Sigmoid colon (tissue), 7 donors: Measurements from ENCODE around the gene NRL. TPM values are rescaled to one million over a fixed set of nuclear protein-coding genes. Genes with fewer than 3 reads are reported as not detected.
A peak's percentile ranks its signal among the peaks of the same experiment; 100 is the strongest.

ENCODE experiments used
- DNase-seq: peaks from one replicate; pipeline ENCODE4 v3.0.0-alpha.2; 2019
- H3K27ac ChIP-seq, 4 donors: fragments of 200-600 bp; sonication (generic); one replicate each; pipeline ENCODE4 v1.5.1; 2016 to 2019; ENCODE audit warnings: mild to moderate bottlenecking in 1 of 4
- H3K27me3 ChIP-seq, 3 donors: fragments of 200-600 bp; sonication (generic); one replicate each; pipeline ENCODE4 v1.5.1; 2019; ENCODE audit warnings: mild to moderate bottlenecking in 1 of 3
- H3K36me3 ChIP-seq, 4 donors: fragments of 200-600 bp; sonication (generic); one replicate each; pipeline ENCODE4 v1.5.1; 2016 to 2019
- H3K4me1 ChIP-seq, 4 donors: fragments of 200-600 bp; sonication (generic); one replicate each; pipeline ENCODE4 v1.5.1; 2017 to 2019
- H3K4me3 ChIP-seq, 4 donors: fragments of 200-600 bp; sonication (generic); one replicate each; pipeline ENCODE4 v1.5.1; 2017 to 2019; ENCODE audit warnings: mild to moderate bottlenecking in 2 of 4, moderate library complexity in 1 of 4
- H3K9me3 ChIP-seq, 4 donors: fragments of 200-600 bp in 3 of 4; sonication (generic) in 3 of 4; one replicate each; pipeline versions ENCODE4 v1.5.1 to v1.6.1; 2013 to 2019
- EP300 ChIP-seq, 4 donors: sonication (generic); formaldehyde crosslinking; IDR thresholded peaks; one replicate each; pipeline ENCODE4 v1.6.1; 2017; ENCODE audit warnings: antibody characterized with exemption in 4 of 4
- POLR2A ChIP-seq, 2 donors: fragments of 450-650 bp; IDR thresholded peaks; one replicate each; pipeline ENCODE4 v1.6.1; 2016; ENCODE audit warnings: antibody characterized with exemption in 2 of 2, mild to moderate bottlenecking in 2 of 2, moderate library complexity in 2 of 2
- POLR2AphosphoS5 ChIP-seq, 4 donors: sonication (generic); formaldehyde crosslinking; IDR thresholded peaks; one replicate each; pipeline ENCODE4 v1.6.1; 2017; ENCODE audit warnings: antibody characterized with exemption in 4 of 4
- WGBS, 2 donors: extraction: QIAGEN DNeasy Blood & Tissue Kit; methylation state at CpG; one replicate each; pipeline ENCODE4 v1.1.7; 2013; 5-methylcytosine and 5-hydroxymethylcytosine counted together
- intact Hi-C: fragments of 100-400 bp; cut with DNase I; formaldehyde crosslinking; loops from one replicate; pipeline ENCODE4 v1.15.1; 2023
- polyA plus RNA-seq, 3 donors: library from polyadenylated mRNA; stranded (reverse); fragments of 200-250 nt; gene quantifications; one replicate each; pipeline ENCODE4 v1.2.3, GENCODE V29; 2013
- total RNA-seq, 4 donors: library from RNA; depleted of rRNA; stranded (reverse); fragments of >200 nt; gene quantifications; one replicate each; pipeline ENCODE4 v1.1.0, GENCODE V29; 2016
- TF ChIP-seq, protein P1 (sequence below), 4 experiments: fragments of 450-650 bp in 3 of 4; fragments of 200-600 bp in 1 of 4; IDR thresholded peaks; one replicate each; pipeline ENCODE4 v1.5.1; 2016 to 2019; ENCODE audit warnings: antibody characterized with exemption in 4 of 4, mild to moderate bottlenecking in 3 of 4, moderate library complexity in 2 of 4
- donor health status: healthy with polysubstance abuse.
- donor health status: Bipolar disorder and iron deficiency.
- donor health status: healthy.

The NRL gene
- total and polyA plus RNA-seq, 7 donors, result 0.71 to 2.9 (median 1.8) TPM

- peak; percentile 44 for DNase-seq
- Histone ChIP-seq H3K9me3 (no peaks in the 10 kb centered on the region), H3K27ac (no peak overlapping the region), H3K4me1 (peaks cover 0 to 4% (median 0%) of the 10 kb centered on the region in 4 donors), H3K4me3 (no peak overlapping the region), H3K27me3 (no peaks in the 10 kb centered on the region), H3K36me3 (no peaks in the 10 kb centered on the region)
- intact Hi-C loops, result no loop called here
- TF ChIP-seq EP300 (IDR thresholded peaks at IDR 0.05) (no peak), POLR2AphosphoS5 (IDR thresholded peaks at IDR 0.05) (no peak), POLR2A (IDR thresholded peaks at IDR 0.05) (no peak)
- TF ChIP-seq, protein P1, sequence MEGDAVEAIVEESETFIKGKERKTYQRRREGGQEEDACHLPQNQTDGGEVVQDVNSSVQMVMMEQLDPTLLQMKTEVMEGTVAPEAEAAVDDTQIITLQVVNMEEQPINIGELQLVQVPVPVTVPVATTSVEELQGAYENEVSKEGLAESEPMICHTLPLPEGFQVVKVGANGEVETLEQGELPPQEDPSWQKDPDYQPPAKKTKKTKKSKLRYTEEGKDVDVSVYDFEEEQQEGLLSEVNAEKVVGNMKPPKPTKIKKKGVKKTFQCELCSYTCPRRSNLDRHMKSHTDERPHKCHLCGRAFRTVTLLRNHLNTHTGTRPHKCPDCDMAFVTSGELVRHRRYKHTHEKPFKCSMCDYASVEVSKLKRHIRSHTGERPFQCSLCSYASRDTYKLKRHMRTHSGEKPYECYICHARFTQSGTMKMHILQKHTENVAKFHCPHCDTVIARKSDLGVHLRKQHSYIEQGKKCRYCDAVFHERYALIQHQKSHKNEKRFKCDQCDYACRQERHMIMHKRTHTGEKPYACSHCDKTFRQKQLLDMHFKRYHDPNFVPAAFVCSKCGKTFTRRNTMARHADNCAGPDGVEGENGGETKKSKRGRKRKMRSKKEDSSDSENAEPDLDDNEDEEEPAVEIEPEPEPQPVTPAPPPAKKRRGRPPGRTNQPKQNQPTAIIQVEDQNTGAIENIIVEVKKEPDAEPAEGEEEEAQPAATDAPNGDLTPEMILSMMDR (IDR thresholded peaks at IDR 0.05), result no peak
- WGBS, 2 donors, result 94 to 95% methylated on average over 16 of the region's 16 CpGs
These were observed 54.8 kb downstream of the NRL start for GRCh38 chr14:24059841-24060388.

GRCh38 chr14:24058951-24059475 is 55.7 kb downstream of the NRL start:
- TF ChIP-seq, protein P1 (IDR thresholded peaks at IDR 0.05), result no peak
- TF ChIP-seq POLR2AphosphoS5 (IDR thresholded peaks at IDR 0.05) (no peak), EP300 (IDR thresholded peaks at IDR 0.05) (no peak), POLR2A (IDR thresholded peaks at IDR 0.05) (no peak)
- WGBS, 2 donors, result 89 to 92% methylated on average over 10 of the region's 10 CpGs
- Histone ChIP-seq H3K9me3 (no peaks in the 10 kb centered on the region), H3K27me3 (no peaks in the 10 kb centered on the region), H3K36me3 (no peaks in the 10 kb centered on the region), H3K4me1 (peaks cover 0 to 4% (median 0%) of the 10 kb centered on the region in 4 donors), H3K27ac (no peak overlapping the region), H3K4me3 (no peak overlapping the region)
- DNase-seq, result peak; percentile 54
- intact Hi-C loops, result loop anchor here (1.0 kb wide), 2 partner anchors 31 to 49 kb away; no protein-coding TSS in a partner anchor

DNA sequence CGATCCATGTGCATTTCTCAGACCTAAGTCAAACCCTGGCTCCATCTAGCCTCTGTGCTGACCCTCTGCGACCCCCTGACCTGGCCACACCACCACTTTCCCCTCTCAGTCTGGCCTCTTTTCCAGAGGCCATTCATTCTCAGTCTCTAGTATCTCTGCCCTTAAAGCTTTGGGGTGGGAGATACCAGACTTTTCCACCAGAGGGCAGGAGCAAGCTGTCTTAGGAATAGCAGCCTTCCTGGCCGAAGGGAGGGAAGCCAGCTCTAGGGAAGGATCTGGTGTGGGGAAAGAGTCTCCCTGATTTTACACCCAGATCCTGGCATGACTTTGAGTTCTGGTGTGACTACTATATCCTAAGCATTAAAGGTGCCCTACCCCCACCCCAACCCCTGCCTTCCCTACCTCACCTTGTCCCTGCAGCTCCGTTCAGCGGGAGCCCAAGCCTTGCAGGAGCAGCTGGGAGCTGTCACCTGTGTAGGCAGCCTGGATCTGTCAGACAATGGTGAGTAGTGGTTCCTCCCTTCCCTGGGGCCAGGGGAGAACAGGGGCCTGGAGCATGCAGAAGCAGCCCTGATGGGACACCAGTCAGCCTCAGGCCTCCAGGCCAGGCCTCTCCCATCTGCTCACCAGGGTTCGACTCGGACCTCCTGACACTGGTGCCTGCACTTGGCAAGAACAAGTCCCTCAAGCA is 56.3 kb downstream of the NRL start:
- peak; percentile 83 for DNase-seq
- Histone ChIP-seq H3K4me1 (peaks cover 0 to 4% (median 0%) of the 10 kb centered on the region in 4 donors), H3K27me3 (no peaks in the 10 kb centered on the region), H3K36me3 (no peaks in the 10 kb centered on the region), H3K9me3 (no peaks in the 10 kb centered on the region), H3K27ac (no peak overlapping the region), H3K4me3 (no peak overlapping the region)
- TF ChIP-seq POLR2A (IDR thresholded peaks at IDR 0.05) (no peak), EP300 (IDR thresholded peaks at IDR 0.05) (no peak), POLR2AphosphoS5 (IDR thresholded peaks at IDR 0.05) (no peak)
- TF ChIP-seq, protein P1 (IDR thresholded peaks at IDR 0.05), result peak; percentile 76 to 96 (median 84)
- WGBS, 2 donors, result 42 to 60% methylated on average over 7 of the region's 7 CpGs
- intact Hi-C loops, result loop anchor here (1.0 kb wide), 2 partner anchors 32 to 50 kb away; no protein-coding TSS in a partner anchor

- WGBS, 2 donors, result 60 to 71% methylated on average over 14 of the region's 14 CpGs
- Histone ChIP-seq H3K36me3 (no peaks in the 10 kb centered on the region), H3K27ac (no peak overlapping the region), H3K4me1 (peaks cover 0 to 4% (median 0%) of the 10 kb centered on the region in 4 donors), H3K4me3 (no peak overlapping the region), H3K27me3 (no peaks in the 10 kb centered on the region), H3K9me3 (no peaks in the 10 kb centered on the region)
- intact Hi-C loops, result loop anchor here (1.0 kb wide), 2 partner anchors 32 to 50 kb away; no protein-coding TSS in a partner anchor
- peak; percentile 63 for DNase-seq
- TF ChIP-seq POLR2AphosphoS5 (IDR thresholded peaks at IDR 0.05) (no peak), EP300 (IDR thresholded peaks at IDR 0.05) (no peak), POLR2A (IDR thresholded peaks at IDR 0.05) (no peak)
- TF ChIP-seq, protein P1 (IDR thresholded peaks at IDR 0.05), result no peak
These were observed 56.9 kb downstream of the NRL start for GRCh38 chr14:24057867-24058259.
